A204.1 (cell line): Measurements from ENCODE around the gene PSMD14.

Source experiments
- FAIRE-seq: peaks from 2 replicates; lab custom pipeline; 2012; peaks lifted over from hg19 to GRCh38; lab: Jason Lieb, UNC

The PSMD14 gene

GRCh38 chr2:161419638-161420190 lies 111.5 kb downstream of the PSMD14 start:
- no peak for FAIRE-seq

DNA sequence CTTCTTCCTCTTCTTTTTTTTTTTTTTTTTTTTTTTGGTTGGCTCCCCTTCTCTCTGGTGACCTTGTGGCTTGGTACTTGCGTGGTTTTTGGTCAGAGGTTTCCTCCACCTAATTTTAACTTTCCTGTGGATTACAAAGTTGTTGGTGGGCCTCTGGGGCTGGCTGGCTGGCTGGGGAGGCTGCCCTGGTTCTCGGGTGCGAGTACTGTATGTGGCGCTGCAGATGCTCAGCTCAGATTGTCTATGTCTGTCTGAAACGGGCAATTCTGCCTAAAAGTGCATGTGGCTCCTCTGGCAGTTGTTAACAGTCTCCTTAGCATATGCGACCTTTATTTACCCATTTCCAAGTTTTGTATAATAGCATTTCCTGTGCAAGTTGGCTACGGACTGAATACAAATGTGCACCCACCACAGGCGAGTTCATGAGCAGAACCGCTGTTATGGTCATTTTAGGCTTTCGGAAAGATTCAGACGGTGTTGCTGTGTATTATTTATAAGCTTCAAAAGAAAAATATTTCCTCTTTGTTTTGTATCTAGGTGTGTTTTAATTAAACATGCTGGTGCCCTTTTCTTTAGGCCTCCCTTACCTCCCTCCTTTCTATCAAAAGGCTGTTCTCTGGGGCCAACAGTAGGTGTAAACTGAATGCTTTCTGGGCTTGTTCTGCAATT lies 112.3 kb downstream of the PSMD14 start:
- no peak for FAIRE-seq

GRCh38 chr2:161421686-161422085 lies 113.5 kb downstream of the PSMD14 start:
- no peak for FAIRE-seq

DNA sequence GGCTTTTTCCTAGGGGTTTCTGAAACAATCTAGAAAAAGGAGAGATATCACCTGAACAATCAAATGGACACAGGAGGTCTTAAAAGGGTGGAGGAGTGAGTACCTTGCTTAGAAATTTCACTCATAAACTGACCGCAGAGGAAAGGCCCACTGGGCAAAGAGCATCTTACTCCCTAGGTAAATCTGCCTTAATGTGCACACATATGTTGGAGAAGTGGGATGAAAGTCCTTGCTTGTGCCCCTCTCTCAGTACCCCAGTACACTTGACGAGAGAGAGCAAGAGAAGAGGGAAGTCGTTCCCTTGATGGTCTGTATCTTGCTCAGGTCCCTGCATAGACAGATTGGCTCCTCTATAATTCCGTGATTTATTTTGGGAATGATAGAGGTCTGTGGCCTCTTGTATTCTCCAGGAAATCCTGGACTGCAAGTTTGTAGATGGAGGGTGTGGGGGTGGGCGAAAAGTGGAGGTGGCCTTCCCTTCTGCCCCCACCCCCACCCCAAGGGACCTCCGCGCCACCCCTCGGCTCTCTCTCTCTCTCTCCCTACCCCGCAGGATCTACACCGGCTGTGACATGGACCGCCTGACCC lies 114.7 kb downstream of the PSMD14 start:
- no peak for FAIRE-seq

GRCh38 chr2:161423421-161424393 lies 115.5 kb downstream of the PSMD14 start:
- no peak for FAIRE-seq

DNA sequence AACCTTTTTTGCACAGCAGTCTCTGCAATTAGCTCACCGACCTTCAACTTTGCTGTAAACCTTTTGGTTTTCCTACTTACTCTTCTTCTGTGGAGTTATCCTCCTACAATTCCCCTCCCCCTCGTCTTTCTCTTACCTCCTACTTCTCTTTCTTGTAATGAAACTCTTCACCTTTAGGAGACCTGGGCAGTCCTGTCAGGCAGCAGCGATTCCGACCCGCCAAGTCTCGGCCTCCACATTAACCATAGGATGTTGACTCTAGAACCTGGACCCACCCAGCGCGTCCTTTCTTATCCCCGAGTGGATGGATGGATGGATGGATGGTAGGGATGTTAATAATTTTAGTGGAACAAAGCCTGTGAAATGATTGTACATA lies 116.2 kb downstream of the PSMD14 start:
- FAIRE-seq, result no peak

- no peak for FAIRE-seq
Measured at GRCh38 chr2:161424891-161425727, 116.9 kb downstream of the PSMD14 start.

GRCh38 chr2:161425728-161426454 lies 117.7 kb downstream of the PSMD14 start:
- FAIRE-seq, result no peak

DNA sequence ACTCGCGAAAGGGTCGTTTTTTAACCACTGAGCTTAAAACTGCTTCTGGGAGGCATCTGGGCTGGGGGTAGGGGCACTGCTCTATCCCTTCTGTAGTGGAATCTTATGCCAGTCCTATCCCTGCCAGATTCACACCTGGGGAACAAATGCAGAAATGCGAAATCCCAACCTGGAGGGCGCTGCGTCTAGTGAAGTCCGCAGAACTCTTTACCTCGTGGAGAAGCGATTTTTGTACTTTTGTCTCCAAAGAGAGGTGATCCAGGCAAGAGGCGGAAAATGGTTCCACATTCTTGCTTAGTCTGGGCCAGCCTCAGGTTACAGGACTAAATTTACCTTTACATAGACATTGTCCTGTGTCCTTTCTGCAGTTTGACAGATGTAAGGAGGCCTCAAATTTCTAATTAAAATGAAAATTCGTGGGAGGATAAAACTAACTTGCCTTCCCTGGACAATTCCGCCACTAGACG lies 118.3 kb downstream of the PSMD14 start:
- no peak for FAIRE-seq

DNA sequence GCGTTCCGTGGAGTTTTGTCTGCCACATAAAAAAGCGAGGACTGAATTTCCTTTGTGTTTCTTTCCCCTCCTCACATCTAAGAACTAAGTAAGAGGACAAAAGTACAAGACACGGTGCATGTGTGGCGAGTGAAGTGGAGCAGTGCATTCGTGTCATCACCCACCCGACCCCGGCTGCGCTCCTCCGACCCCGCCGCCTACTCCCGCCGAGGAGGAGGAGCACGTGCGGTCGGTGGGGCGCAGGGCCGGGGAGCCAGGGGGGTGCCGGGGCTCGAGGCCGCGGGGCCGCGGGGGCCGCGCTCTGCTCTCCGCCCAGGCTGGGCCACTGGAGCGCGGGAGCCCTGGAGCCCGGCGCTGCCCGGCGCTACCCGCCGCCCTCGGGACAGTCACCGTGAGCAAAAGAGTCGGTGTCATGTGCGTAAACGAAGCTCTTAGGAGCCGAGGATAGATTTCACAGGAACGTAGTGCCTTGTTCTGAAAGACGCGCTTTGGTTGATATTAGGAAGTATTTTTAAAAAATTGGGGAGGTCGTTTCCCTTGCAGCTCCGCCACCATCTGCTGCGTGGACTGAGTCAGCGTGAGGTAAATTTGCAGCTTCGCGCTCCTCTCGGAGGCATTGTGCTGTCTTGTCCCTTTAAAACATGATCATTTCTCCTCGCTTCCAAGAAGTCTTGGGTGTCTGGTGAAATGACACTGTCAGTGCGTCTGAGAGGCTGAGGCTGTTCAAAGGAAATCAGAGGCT lies 118.9 kb downstream of the PSMD14 start:
- FAIRE-seq, result no peak

DNA sequence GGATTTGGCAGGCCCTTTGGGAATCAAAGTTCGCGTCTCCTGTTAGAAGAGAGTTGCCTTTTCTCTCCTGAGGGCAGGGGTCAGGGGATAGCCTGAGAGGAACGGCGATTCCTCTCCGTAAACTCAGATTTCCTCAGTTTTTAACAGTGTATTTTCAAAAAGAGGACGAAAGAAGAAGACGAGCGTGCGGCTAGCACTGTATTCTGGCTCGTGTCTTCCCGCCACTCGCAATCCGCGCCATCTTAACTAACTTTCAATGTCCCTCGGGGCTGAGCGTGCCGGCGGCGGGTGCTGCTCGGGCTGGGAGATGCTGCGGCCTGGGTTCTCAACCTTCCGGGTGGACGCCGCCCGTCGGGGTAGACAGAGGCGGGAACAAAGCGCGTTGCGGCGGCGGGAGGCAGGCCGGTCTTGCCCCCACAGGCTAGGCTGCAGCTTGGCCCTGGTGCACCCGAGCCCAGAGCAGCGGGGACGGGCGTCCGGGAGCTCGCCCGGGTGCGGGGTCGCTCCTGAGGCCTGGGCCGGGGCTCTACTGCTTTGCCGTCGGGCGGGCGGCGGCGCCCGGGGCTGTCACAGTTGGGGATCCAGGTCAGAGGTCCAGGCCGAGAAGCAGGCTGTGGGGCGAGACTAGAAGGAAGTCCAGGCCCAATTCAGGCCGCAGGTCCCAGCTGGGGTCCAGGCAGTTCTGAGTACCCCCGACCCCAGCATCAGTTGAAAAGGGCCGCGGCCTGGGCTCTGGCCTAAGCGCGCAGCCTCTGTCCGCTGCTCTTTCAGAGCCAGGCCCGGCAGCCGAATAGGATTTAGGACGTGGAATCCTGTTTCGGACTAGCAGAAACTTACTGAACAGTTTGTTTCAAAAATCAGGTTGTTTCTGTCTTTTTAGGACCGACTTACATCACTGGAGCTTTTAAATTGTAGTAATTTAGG lies 119.7 kb downstream of the PSMD14 start:
- no peak for FAIRE-seq

DNA sequence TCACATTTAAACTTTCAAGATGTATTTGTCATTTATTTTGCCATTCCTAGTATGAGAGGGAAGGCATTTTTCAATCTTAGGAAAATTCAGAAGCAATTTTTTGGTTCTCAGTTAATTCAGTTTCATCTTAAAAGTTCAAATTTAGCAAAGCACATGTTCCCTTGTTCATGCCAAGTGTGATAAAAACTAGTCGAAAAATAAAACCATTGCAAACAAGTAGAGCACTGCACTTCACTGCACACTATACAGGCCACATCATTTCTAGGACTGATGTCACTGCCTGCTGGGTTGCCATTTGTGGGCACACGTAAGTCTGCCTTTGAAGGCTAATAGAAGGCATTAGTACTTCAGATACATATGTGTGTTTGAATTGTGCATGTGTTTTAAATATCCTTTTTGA lies 122.2 kb downstream of the PSMD14 start:
- FAIRE-seq, result no peak

DNA sequence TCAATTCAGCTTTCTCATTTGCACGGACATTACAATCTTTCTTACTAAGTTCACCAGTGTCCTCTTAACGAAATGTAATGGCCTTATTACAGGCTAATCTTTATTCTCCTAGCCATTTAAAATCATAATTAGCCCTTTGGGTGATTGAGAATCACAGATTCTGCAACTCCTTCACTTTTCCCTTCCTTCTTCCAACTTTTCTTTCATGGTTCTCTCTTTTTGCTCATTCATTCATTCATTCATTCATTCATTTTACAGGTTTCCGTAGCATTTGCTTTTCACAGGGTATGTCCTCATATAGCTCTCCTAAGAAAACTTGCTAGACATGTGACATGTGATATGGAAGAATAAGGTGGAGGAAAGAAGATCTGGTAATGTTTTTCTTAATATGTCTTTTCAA lies 123.9 kb downstream of the PSMD14 start:
- FAIRE-seq, result no peak

GRCh38 chr2:161434118-161434517 lies 125.9 kb downstream of the PSMD14 start:
- FAIRE-seq, result no peak

DNA sequence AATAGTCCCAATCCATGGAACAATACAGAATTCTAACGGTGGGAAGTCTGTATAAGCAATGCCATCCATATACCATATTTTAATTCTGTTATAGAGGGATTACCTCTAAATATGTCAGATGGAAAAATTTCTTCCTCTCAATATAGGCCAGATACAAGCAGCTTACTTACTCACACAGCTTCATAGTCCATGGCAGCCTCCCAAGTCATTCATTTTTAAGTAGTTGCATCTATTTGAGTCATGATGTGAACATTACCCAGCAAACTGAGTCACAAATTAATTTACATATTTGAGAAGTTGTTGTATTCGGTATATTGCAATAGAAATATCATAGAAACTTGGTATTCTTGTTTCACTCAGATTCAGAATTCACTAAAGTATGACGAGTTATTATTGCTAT lies 128.2 kb downstream of the PSMD14 start:
- no peak for FAIRE-seq

DNA sequence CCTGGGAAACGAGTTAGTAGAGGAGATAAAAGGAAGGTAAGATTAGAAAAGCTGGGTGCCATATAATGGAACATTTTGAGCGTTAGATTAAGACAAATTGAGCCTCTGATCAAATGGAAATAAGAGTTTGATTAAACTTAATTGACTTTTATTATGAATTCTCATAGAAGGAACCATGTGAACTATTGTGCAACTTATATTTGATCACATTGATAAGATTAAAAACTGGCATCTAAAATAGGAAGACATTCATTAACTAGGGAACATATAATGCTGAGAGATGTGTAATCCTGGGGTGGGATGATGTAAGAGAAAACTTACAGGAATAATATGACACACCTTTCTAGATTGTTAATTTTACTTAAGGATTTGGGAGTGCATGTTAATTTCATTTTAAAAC lies 130.4 kb downstream of the PSMD14 start:
- FAIRE-seq, result no peak

- no peak for FAIRE-seq
Measured at GRCh38 chr2:161445097-161445496, 136.9 kb downstream of the PSMD14 start.

- no peak for FAIRE-seq
Measured at GRCh38 chr2:161448431-161448830, 140.2 kb downstream of the PSMD14 start.
